ENCODE measurements around the gene CEP350.
"Not testable (repeated sequence)": the region's sequence is repeated elsewhere in the genome, so short reads cannot be mapped to it uniquely, and the experiment has no call there.

CEP350 gene

DNA sequence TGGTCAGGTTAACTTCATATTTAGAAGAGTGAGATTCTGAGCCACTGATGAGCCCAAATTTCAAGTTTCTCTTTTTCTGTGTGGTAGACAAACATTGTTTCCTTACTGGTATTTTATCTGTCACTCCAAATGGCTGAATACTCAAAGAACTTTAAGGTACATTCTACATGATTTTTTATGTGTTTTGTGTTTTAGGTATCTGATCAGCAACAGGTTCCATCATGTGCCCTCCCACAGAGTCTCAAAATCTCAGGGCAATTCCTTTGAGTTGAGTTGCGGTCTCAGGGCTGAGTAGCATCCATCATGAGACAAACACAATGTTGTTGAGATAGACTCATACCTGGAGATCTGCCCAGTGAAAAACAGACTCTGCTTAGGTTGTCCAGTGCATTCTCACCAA is 14.7 kb upstream of the CEP350 start:
- no peak for DNase-seq (ENCODE audit: low read depth in 2 of 2)

DNA sequence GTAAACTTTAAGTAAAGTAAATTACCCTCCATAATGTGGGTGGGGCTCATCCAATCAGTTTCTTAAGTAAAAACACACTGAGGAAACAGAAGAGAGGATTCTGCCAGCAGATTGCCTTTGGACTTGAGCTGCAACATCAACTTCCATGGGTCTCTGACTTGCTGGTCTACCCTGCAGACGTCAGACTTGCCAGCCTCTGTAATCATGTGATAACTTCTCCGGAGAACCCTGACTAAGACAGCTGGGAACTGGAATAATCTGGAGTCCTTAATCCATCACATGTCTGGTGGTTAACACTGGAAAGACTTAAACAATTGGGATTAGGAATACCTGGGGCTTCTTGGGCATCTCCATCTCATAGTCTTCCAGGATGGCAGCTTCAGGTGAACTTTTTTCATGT is 13.2 kb upstream of the CEP350 start:
- DNase-seq (ENCODE audit: low read depth in 2 of 2), result no peak

DNA sequence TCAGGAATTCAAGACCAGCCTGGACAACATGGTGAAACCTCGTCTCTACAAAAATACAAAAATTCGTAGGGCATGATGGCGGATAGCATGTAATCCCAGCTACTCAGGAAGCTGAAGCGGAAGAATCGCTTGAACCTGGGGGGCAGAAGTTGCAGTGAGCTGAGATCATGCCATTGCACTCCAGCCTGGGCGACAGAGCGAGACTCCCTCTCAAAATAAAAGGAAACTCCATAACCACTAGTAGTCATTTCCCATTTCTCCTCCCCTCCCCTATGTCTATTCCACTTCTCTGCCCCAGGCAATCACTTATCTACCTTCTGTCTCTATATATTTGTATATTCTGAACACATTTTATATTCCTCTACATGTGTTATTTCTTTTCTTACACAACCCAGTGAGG is 4.0 kb upstream of the CEP350 start:
- no peak for DNase-seq (ENCODE audit: low read depth in 2 of 2)

DNA sequence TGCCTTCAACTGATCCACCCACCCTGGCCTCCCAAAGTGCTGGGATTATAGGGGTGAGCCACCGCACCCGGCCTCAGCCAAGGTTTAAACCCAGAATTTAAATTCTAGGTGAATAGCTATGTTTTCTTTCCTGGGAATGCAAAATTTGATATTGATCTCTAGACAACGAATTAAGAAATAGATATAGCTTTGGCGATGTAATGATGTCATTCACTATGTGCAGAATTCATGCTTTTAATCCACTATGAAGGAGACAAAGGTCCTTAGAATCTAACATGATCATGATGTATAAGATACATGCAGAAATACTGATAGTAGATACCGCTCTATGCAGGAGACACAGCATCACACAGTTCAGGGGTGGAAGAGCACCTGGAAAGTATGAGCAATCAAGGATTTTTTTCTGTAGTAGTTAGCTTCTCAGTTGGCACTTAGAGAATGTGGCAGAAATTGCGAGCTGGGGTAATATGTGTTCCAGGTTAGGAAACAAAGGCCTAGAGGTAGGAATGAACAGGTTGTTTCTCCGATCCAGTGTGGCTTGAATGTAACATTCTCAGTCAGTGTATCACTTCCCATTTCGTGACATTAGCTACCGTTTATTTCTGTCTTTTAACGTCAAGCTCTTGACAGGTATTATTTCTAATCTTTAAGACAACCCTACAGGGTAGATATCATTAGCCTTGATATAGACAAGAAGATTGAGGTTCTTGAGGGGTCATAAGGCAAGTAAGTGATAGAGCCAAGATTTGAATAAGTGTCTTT is 3.0 kb upstream of the CEP350 start:
- DNase-seq (ENCODE audit: low read depth in 2 of 2), result no peak

DNA sequence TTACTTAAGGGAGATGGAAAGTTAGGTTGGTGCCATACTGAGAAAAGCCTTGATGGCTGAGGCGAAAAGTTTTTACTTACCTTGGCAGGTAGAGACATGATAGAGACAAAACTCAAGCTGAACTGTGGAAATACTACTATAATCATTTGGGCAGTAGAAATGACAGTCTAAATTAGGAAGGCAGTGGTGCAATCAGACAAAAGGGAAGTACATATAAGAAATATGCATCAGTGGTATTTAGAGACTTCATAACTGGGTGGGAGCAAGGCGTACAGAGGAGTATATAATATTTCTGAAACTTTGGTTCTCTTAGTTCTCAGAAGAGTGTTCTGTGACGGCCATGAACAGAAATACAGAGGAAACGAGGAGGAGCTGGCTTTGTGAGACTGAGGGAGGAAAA is 2.4 kb upstream of the CEP350 start:
- no peak for DNase-seq (ENCODE audit: low read depth in 2 of 2)

DNA sequence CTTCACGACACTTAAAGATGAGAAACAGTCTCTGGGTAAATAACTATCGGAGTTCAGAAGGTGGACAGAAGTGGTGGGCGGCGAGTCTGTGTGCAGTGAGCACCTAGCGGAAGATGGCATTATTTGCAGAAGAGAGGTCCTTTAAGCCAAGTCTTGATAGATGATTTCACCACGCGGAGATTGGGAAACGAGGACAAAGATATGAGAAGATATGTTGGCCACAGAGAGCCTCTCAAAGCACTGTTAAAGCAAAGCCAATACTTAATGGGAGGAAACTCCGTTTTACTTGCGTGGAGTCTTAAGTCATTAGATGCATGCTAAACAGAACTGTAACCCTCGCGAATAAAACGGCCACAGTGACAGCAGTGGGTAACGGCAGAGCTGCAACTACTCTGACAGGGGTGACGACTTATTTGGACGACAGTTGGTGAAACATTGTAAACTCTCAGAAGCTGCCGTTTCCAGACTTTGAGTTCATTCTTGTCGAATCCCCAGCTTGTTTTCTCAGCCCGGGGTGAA is 577 bp upstream of the CEP350 start:
- DNase-seq (ENCODE audit: low read depth in 2 of 2), result peak in 1 of 2 donors; percentile 17

DNA sequence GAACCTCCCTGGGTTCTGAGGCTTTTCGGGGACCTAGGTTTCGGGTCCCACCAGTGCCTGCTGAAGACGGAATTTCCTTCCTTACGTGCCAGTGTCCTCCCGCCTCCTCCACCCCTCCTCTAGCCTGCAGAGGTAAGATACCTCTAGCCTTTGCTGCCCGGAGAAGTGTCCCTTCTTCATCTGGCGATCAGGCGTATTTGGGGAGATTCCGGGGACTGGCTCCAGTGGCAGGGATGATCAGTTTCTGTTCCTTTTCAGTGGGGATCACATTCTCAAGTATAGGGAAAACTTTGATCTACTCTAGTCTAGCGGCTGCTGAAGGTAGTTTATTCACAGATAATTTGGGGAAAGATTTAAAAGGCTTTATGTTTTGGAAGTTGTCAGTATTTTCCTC is 674 bp downstream of the CEP350 start:
- DNase-seq (ENCODE audit: low read depth in 2 of 2), result no peak

DNA sequence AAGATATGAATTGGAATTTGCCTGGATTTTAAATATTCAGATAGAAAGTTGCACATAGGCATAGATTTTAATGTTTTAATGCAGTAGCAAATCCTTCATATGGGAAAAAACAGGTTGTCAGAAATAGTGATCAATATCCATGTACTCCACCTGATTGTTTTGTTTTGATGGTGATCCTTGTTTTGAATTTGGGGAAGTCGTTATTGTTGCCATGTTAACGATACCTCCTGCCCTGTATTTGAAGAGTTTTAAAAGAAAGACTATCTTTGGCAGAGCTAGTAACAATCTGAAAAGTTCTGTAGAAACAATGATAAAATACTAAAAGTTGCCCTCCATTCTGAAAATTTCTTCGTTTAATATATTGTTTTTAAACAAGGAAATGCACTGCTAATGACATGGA is 1.1 kb downstream of the CEP350 start:
- no peak for DNase-seq (ENCODE audit: low read depth in 2 of 2)

DNA sequence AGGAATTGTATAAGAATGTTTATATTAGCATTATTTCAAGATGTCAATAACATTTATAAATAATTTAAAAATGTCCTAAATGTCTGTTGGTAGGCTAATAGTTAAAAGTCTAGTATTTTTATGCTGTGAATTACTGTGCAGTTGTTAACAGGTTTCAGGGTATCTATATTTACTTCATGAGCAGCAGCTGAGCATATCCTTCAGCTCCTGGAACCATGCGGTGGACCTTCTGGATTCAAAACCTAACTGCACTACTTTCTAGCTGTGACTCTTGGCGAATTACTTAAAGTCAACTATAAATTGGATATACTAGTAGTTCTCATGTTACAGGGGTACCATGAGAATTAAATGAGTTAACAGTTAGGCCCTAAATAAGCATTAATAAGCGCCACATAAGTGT is 3.7 kb downstream of the CEP350 start:
- no peak for DNase-seq (ENCODE audit: low read depth in 2 of 2)

DNA sequence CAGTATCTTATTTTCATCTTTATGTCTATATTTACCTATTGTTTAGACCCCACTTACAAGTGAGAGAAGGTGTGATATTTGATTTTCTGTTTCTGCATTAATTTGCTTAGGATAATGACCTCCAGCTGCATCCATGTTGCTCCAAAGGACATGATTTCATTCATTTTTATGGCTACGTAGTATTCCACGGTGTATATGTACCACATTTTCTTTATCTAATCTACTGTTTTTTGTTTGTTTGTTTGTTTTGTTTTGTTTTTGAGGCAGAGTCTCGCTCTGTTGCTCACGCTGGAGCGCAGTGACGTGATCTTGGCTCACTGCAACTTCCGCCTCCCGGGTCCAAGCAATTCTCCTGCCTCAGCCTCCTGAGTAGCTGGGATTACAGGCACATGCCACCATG is 7.6 kb downstream of the CEP350 start:
- not testable (repeated sequence) for DNase-seq (ENCODE audit: low read depth in 2 of 2)

DNA sequence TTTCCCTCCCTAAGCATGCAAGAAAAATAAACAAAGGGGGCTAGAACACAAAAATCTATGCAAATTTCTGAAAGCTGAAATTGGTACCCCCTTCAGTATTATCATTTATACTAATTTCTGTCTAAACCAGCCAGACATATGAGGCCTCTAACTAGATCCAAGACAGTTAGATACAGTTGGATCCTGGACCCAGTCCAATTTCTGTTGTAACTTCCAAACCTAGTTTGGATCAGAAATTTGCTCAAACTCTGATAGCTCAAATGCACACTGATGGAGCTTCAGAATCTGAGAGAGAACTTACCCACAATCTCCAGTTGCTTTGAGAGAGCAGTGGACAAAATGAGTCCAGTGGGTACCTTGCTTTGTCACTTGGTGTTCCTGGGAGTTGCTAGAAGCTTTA is 11.9 kb downstream of the CEP350 start:
- DNase-seq (ENCODE audit: low read depth in 2 of 2), result no peak

DNA sequence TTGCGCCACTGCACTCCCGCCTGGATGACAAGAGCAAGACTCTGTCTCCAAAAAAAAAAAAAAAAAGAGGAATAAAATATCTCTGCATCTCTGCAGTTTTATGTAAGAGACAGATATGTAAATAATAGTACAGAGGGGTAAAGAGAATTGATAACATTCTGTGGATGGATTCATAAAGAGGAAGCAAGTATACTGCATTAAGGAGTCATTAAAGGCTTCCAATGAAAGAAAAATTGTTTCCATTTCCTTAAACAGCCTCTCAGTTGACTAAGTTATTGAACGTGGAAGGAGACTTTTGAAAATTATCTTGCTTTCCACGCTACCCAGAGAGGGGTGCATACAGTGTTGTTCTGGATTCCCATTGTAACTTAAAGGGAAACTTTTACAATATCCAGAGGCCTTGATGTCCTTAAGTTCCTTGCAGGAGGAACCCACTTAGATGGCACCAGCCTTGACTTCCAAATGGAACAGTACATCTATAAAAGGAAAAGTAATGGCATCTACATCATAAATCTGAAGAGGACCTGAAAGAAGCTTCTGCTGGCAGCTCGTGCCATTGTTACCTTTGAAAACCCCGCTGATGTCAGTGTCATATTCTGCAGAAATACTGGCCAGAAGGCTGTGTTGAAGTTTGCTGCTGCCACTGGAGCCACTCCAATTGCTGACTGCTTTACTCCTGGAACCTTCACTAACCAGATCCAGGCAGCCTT is 13.8 kb downstream of the CEP350 start:
- DNase-seq (ENCODE audit: low read depth in 2 of 2), result no peak

DNA sequence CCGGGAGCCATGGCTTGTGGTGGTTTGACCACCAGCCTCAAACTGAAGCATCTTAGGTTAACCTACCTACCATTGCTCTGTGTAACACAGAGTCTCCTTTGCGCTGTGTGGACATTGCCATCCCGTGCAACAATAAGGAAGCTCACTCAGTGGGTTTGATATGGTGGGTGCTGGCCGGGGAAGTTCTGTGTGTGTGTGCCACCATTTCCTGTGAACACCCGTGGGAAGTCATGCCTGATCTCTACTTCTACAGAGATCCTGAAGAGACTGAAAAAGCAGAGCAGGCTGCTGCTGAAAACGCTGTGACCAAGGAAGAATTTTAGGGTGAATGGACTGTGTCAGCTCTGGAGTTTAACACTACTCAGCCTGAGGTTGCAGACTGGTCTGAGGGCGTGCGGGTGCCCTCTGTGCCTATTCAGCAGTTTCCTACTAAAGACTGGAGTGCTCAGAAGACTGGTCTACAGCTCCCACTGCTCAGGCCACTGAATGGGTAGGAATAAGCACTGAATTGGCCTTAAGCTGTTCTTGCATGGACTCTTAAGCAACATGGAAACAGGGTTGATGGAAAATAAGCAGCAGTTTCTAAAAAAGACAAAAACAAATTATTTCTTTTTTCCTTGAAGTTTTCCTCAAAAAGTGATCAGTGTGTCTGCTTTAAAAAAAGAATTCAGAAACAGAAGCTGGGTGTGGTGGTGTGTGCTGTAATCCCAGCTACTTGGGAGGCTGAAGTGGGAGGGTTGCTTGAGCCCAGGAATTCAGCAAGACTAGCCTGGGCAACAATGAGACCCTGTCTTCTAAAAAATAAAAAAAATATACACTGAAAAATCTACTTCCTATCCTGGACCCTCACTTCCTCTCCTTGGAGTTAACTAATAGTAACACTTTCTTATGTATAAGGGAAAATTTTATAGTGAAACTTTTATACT is 14.6 kb downstream of the CEP350 start:
- DNase-seq (ENCODE audit: low read depth in 2 of 2), result no peak

DNA sequence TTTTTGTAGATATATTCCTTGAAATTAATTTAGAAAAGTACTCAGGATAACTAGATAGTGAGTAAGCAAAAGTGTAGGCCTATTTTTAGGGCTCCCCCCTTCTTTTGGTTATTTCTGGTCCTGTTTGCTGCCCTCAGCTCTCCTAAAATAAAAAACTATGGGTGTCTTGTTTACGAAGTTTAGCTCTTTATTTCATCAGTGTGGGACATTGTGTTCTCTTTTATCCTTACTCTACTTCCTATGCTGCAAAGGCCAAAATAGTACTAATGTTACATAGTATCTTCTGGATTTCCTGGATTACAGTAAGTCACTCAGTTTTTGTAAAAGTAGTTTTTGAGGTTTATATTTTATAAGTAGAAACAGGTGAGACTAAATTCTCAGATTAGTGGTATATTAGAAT is 15.4 kb downstream of the CEP350 start:
- no peak for DNase-seq (ENCODE audit: low read depth in 2 of 2)

DNA sequence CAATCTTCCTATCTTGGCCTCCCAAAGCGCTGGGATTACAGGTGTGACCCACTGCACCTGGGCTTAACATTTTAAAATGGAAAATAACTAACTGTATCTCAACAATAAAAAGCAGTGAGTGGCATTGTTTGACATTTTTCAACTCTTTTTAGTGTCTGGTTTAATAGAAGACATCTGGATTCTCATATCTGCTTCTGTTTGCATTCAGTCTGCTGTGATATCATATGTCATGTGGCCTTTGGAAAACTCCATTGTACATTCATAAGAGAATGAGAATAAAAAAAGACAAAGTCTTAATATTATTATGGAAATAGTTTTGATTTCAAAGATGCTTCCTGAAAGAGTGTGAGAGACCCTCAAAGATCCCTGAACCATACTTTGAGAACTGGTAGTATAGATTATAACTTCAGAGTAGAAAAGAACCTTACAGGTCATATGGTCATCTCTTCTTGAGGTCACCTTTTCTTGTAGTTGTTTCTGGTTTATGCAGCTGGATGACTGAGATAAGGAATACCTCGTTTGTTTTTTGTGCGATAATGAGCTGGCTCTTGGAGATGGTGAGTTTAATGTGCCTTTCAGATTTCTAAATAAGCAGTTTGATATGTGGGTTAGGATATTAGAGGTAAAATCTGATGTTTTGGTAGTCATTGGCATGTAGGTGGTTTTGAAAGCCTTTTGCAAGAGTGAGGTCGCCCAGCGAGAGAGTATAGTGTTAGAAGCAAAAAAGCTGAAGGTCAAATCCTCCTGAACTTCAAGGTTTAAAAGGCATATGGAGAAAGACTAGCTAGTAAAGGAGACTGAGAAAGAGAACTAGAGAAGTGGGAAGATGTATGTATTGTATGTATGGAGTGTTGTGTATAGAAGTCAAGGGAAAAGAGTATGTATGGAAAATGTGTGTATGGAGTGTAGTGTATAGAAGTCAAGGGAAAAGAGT is 17.2 kb downstream of the CEP350 start:
- DNase-seq (ENCODE audit: low read depth in 2 of 2), result no peak

DNA sequence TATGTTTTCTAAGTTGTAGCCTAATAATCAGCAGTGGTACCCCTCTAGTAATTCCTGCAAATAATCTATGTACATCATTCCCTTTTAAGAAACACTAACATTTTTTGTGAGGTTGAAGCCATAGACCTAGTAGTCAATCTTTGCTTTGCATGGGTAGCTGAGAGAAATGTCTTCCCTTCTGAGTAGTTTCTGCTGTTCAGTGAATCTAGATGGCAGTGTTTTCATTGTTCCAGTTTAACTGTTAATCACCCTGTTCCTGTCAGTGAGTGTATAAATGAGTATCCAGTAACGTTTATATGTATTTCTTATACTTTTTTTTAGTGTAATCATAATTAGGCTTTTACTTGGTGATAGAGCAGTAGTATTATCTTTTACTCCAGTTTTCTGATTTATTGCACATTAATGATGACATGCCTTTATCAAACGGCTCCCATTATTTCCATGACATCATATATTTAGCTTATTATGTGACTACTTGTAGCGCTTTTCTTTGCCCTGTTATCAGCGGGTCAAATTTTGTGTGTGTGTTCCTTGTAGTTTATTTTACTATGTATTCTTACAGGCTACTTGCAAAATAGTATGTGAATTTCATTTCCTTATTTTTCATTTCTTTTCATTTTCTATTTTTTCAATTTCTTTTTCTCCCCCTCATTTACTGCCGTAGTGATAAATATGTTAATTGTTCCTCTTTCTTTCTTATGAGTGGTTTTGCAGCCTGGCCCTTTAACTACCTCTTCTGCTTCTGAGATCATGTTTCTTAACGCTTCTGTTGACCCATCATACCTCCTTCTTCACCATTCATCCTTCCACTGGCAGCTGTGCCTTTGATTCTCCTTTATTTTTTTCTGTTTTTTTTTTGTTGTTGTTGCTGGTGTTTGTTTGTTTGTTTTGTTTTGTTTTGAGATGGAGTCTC is 18.8 kb downstream of the CEP350 start:
- no peak for DNase-seq (ENCODE audit: low read depth in 2 of 2)

DNA sequence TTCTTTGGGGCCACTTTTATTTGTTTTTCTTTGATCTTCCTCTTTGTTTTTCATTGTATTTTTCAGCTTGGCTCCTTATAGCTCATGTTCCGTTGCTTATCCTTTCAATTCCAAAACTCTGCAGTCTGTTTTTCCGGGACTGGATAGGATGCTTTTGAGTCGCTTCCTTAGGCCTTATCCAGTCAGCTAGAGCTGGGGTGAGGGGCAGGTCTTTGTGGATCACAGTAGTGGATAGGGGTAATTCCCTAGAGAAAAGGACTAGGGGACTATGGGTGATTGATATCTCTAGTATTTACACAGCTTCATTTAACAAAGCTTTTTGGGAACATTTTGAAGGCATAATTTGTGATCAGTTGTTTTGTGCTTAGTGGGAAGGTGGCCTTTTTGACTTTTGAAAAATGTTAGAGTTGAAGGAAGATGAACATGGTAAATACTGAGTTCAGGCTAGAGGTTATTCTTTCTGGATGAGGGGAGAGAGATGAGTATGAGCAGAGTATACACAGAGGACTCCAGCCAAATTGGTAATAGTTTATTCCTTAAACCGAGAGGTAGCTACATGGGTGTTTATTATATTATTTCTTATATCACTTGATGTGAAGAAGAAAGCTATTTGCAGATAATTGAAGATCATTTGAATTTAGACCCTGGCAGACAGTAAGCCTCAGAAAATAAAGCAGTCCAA is 22.5 kb downstream of the CEP350 start:
- DNase-seq (ENCODE audit: low read depth in 2 of 2), result no peak

DNA sequence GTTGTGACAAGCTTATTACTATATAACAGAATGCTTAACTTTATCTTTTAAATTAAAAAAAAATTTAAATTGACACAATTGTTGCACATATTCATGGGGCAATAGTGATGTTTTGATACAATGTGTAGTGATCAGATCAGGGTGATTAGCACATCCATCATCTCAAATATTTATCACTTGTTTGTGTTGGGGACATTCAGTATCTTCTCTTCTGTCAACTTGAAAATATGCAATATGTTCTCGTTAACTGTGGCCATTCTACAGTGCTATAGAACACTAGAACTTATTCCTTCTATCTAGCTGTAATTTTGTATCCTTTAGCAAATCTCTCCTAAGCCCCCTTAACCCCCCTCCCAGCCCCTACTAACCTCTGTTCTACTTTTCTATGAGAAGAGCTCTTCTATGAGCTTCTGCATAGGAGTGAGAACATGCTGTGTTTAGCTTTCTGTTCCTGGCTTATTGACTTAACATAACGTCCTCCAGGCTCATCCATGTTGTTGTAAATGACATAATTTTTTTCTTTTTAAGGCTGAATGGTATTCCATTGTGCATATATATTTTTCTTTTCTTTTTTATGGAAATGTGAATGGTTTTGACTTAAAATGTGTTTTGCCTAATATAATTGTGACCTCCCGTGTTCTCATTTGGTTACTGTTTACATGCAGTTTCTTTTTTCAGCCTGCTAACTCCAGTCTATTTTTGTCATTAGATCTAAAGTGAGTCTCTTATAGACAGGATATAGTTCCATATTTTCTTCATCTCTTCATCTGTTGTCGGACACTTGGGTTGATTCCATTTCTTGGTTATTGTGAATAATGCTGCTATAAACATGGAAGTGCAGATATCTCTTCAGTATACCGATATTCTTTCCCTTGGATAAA is 23.8 kb downstream of the CEP350 start:
- DNase-seq (ENCODE audit: low read depth in 2 of 2), result no peak
